Measurements from ENCODE around the gene DOCK10. TPM values are rescaled to one million over a fixed set of nuclear protein-coding genes. Genes with fewer than 3 reads are reported as not detected.

DOCK10 gene
- total and polyA plus RNA-seq, 9 of the 15 experiments (the other 6 are each of a cell fraction or from before 2014, with no cell fraction given): 0.01 to 0.87 (median 0.18) TPM

GRCh38 chr2:225074366-225074765 lies 32.1 kb upstream of the DOCK10 start:
- Histone ChIP-seq H3K4me1 (replicated peaks in 1 of 2; ENCODE audit: control insufficient read depth in 2 of 2, insufficient read depth in 2 of 2, low read length in 2 of 2) (no peaks in the 10 kb centered on the region), H3K9me1 (ENCODE audit: control insufficient read depth, insufficient read depth, low read length) (no peaks in the 10 kb centered on the region), H4K20me1 (replicated peaks; ENCODE audit: control insufficient read depth, insufficient read depth, low read length) (no peaks in the 10 kb centered on the region), H3K79me2 (ENCODE audit: control insufficient read depth, insufficient read depth, low read length) (no peaks in the 10 kb centered on the region), H3K9me3 (replicated peaks; ENCODE audit: control insufficient read depth, insufficient read depth, low read depth, low read length) (no peaks in the 10 kb centered on the region), H3K36me3 (ENCODE audit: control insufficient read depth, insufficient read depth, low read length) (no peaks in the 10 kb centered on the region), H2AFZ (ENCODE audit: low read depth, low read length) (no peak overlapping the region), H3K27me3 (ENCODE audit: control insufficient read depth in 2 of 2, insufficient read depth in 2 of 2, low read length in 2 of 2) (no peaks in the 10 kb centered on the region), H3K4me2 (ENCODE audit: insufficient read depth, low read length) (no peak overlapping the region), H3K4me3 (no peak overlapping the region), H3K9ac (ENCODE audit: insufficient read depth in 1 of 2, low read depth in 2 of 2, low read length in 2 of 2) (no peak overlapping the region), H3K27ac (ENCODE audit: extremely low read depth, low read depth, low read length) (no peak overlapping the region)
- FAIRE-seq: no peak
- CTCF ChIA-PET (ENCODE audit: low intra/inter-chr PET ratio): no interaction called here
- 0% methylated on average over 5 of the region's 5 CpGs for WGBS (ENCODE audit: insufficient coverage, low coverage, missing lambda C conversion rate)
- TF ChIP-seq ZNF707 (CRISPR knock-in tag; conservative IDR thresholded peaks at IDR 0.05) (no peak), ARID1B (IDR thresholded peaks at IDR 0.05) (no peak), SIX5 (IDR thresholded peaks at IDR 0.05; ENCODE audit: borderline replicate concordance in 1 of 2, insufficient read depth in 1 of 2, low read depth in 1 of 2, low read length in 2 of 2) (no peak), U2AF1 (optimal IDR thresholded peaks at IDR 0.05; ENCODE audit: low read depth, low read length) (no peak), ZNF699 (CRISPR knock-in tag; IDR thresholded peaks at IDR 0.05; ENCODE audit: insufficient replicate concordance) (no peak), ZFP36 (IDR thresholded peaks at IDR 0.05; ENCODE audit: low read depth, low read length, partially characterized antibody) (no peak), FOXM1 (IDR thresholded peaks at IDR 0.05; ENCODE audit: low read depth) (no peak), FOXM1 (CRISPR knock-in tag; IDR thresholded peaks at IDR 0.05; ENCODE audit: low read depth) (no peak), OTX1 (CRISPR knock-in tag; IDR thresholded peaks at IDR 0.05) (no peak), ATF6 (CRISPR knock-in tag; IDR thresholded peaks at IDR 0.05) (no peak), PURB (CRISPR knock-in tag; IDR thresholded peaks at IDR 0.05; ENCODE audit: low read depth) (no peak), YY1 (IDR thresholded peaks at IDR 0.05; ENCODE audit: borderline replicate concordance in 1 of 3, control insufficient read depth in 1 of 3, extremely low read depth in 1 of 3, insufficient read depth in 3 of 3, insufficient read length in 1 of 3, insufficient replicate concordance in 2 of 3, low read depth in 1 of 3, low read length in 2 of 3) (no peak), PCBP1 (IDR thresholded peaks at IDR 0.05; ENCODE audit: low read depth, low read length, poor library complexity, severe bottlenecking) (no peak), FOXA3 (CRISPR knock-in tag; conservative IDR thresholded peaks at IDR 0.05 in 1 of 2, IDR thresholded peaks at IDR 0.05 in 1 of 2) (no peak), KLF16 (IDR thresholded peaks at IDR 0.05) (no peak), TFAM (CRISPR knock-in tag; conservative IDR thresholded peaks at IDR 0.05) (no peak), BCOR (IDR thresholded peaks at IDR 0.05) (no peak)
- TF ChIP-seq, protein P1, sequence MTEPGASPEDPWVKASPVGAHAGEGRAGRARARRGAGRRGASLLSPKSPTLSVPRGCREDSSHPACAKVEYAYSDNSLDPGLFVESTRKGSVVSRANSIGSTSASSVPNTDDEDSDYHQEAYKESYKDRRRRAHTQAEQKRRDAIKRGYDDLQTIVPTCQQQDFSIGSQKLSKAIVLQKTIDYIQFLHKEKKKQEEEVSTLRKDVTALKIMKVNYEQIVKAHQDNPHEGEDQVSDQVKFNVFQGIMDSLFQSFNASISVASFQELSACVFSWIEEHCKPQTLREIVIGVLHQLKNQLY (CRISPR knock-in tag; conservative IDR thresholded peaks at IDR 0.05): no peak
- TF ChIP-seq, protein P2, sequence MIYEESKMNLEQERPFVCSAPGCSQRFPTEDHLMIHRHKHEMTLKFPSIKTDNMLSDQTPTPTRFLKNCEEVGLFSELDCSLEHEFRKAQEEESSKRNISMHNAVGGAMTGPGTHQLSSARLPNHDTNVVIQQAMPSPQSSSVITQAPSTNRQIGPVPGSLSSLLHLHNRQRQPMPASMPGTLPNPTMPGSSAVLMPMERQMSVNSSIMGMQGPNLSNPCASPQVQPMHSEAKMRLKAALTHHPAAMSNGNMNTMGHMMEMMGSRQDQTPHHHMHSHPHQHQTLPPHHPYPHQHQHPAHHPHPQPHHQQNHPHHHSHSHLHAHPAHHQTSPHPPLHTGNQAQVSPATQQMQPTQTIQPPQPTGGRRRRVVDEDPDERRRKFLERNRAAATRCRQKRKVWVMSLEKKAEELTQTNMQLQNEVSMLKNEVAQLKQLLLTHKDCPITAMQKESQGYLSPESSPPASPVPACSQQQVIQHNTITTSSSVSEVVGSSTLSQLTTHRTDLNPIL (CRISPR knock-in tag; IDR thresholded peaks at IDR 0.05): no peak
- BruUV-seq (replicated peaks): no TSS peak
- POLR2A ChIA-PET: no interaction called here
- DNase-seq (ENCODE audit: extremely low read depth in 1 of 4, low spot score in 3 of 4): no peak
- in situ Hi-C loops (cut with MboI) (no loop called here), intact Hi-C loops (cut with micrococcal nuclease) (no loop called here)
- no peak for ATAC-seq

All from K562 (cell line).